ENCODE results near the gene TBC1D5. TPM values are rescaled to one million over a fixed set of nuclear protein-coding genes. Genes with fewer than 3 reads are reported as not detected.
"Not testable (repeated sequence)": the region's sequence is repeated elsewhere in the genome, so short reads cannot be mapped to it uniquely, and the experiment has no call there.

Gene TBC1D5
- total RNA-seq, 2 experiments from 2014 or later = 40.9 to 41.0 TPM

GRCh38 chr3:17392516-17392915 is 349.9 kb downstream of the TBC1D5 start:
- POLR2A ChIA-PET = not testable (repeated sequence)

GRCh38 chr3:17390785-17391184 is 351.6 kb downstream of the TBC1D5 start:
- CTCF ChIA-PET = no interaction called here
- POLR2A ChIA-PET = no interaction called here

More at GRCh38 chr3:17392516-17392915, 349.9 kb downstream of the TBC1D5 start:
- CTCF ChIA-PET = not testable (repeated sequence)

- POLR2A ChIA-PET = no interaction called here
- CTCF ChIA-PET = no interaction called here
These were observed 355.3 kb downstream of the TBC1D5 start for GRCh38 chr3:17387108-17387507.

GRCh38 chr3:17386432-17386831 is 356.0 kb downstream of the TBC1D5 start:
- ChIA-PET CTCF (no interaction called here), POLR2A (no interaction called here)

DNA sequence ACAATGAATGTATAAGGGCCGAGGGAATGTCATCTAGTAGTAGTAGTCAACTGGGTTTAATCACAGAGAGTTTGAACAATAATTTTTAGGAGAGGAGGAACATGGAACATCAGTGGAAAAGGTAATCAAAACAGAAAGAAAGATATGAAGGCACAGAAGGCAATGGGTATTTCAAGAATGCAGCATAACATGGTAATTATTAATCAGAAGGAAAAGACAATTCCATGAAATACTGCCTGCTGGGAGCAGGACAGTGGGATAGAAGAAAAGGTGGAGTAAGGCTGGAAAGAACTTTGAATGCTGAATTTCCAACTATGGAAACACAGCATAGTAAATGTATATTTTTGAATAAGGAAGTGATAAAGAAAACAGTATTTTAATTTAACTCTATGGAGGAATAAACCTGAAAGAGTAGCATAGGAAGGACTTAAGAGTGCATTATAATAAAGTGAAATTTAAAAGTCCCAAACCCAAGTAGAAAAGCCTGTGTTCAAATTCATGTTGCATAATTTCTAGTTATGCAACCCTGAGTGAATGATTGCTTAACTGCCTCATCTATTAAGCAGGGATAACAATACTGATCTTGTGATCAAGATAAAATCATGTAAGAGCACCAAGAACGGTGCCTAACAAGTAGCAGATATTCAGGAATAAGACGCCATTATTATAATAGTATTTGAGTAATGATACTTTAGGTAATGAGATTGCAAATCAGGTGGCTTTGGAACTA is 357.7 kb downstream of the TBC1D5 start:
- ChIA-PET POLR2A (no interaction called here), CTCF (no interaction called here)

DNA sequence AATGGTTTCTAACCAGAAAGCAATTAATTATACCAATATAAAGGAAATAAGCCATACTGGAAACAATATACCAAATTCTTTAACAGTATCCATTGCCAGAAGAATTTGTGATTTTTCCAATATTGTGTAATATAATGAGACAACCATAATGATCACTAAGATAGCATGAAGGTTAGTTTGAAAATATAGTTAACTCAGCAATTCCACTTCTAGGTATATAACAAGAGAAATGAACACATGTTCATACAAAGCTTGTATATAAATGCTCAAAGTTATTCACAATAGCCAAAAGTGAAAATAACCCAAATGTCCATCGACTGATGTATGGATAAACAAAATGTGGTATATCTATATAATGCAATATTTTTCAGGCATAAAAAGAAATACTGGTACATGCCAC is 369.1 kb downstream of the TBC1D5 start:
- ChIA-PET POLR2A (no interaction called here), CTCF (no interaction called here)

DNA sequence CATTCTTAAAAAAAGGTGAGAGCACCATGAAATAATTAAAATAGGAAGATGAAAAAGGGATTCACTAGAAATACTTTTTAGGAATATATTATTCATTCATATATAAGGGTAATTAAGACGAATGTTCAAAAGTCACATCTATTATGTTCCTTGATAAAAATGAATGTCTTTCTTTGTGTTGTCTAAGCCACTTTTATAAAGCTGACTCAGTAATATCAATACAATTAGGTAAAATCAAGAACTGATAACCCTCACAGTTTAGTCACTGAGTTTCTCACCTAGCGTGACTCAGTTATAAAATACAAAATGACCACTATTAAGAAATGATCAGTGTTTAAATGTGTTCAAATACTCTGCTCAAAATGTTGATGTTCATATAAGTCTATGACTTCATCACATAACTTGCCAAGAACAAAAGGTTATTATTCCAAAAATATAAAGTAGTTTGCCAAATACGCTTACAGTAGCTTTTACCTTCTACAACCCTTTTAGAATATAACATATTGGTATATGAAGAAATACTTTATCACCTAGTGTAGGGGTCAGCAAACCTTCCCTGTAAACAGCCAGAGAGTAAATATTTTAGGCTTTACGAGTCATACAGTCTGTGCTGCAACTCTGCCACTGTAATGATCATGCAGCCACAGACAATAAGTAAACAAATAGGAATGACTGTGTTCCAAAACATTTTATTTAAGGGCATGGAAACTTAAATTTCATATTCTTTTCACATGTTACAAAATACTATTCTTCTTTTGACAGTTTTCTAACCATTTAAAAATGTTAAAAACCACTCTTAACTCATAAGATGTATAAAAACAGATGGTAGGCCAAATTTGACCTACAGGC is 369.8 kb downstream of the TBC1D5 start:
- ChIA-PET CTCF (no interaction called here), POLR2A (no interaction called here)

GRCh38 chr3:17369973-17370372 is 372.5 kb downstream of the TBC1D5 start:
- POLR2A ChIA-PET = no interaction called here
- CTCF ChIA-PET = no interaction called here

- CTCF ChIA-PET = no interaction called here
- POLR2A ChIA-PET = no interaction called here
These were observed 375.3 kb downstream of the TBC1D5 start for GRCh38 chr3:17367171-17367570.

GRCh38 chr3:17360991-17361390 is 381.4 kb downstream of the TBC1D5 start:
- ChIA-PET POLR2A (no interaction called here), CTCF (no interaction called here)

- POLR2A ChIA-PET = no interaction called here
- CTCF ChIA-PET = no interaction called here
These were observed 382.5 kb downstream of the TBC1D5 start for GRCh38 chr3:17359911-17360310.

DNA sequence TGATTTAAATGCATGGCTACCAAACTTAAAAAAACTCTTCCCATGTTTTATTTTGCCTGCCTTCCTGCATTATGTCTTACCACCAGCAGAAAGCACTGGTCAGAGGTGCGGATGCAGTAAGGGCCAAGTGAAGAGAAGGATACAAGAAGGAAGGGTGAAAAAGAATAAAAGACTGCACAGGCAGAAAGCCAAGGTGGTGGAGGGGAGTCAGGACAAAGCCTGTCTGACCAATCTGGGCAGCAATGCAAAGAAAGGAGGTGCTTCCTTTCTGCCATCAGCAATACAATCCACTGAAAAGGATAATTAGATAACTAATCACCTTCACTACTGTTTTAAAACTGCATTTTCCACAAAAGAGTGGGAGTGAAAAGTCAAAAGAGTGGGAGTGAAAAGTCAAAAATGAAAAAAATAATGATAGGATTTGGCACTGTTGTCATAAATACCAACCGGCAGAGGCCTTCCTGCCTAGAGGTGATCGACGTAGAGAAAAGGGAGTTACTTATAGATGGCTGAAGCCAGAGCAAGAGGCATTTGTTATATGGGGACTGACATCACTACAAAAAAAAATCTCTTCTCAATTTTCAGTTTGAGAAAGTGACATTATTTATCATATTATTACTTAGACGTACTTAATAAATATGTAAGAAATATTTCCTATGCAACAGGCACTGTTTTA is 385.3 kb downstream of the TBC1D5 start:
- CTCF ChIA-PET = no interaction called here
- POLR2A ChIA-PET = no interaction called here

DNA sequence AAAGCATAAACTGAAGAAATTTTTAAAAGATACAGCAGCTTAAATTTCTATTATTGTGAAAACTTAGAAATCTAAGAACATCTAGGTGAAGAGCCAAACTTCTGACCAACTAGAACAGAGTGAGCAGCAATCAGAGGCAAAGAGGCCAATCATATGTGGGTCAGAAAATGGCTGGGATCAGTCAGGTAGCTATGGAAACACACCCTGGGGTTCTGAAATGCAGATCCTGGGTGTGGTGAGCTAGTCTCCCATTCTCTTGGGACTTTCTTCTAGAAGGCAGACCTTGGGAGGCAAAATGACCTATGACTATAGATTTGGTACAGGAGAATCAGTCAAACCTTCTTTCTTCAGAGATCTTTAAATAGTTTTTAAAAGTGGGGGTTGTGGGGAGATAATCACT is 385.8 kb downstream of the TBC1D5 start:
- CTCF ChIA-PET = no interaction called here
- POLR2A ChIA-PET = no interaction called here

GRCh38 chr3:17355591-17355990 is 386.8 kb downstream of the TBC1D5 start:
- POLR2A ChIA-PET = no interaction called here
- CTCF ChIA-PET = no interaction called here

GRCh38 chr3:17354341-17354740 is 388.1 kb downstream of the TBC1D5 start:
- ChIA-PET CTCF (no interaction called here), POLR2A (no interaction called here)

- POLR2A ChIA-PET = no interaction called here
- CTCF ChIA-PET = no interaction called here
These were observed 389.8 kb downstream of the TBC1D5 start for GRCh38 chr3:17352620-17353019.

- CTCF ChIA-PET, POLR2A ChIA-PET: not testable (repeated sequence)
These were observed 391.2 kb downstream of the TBC1D5 start for GRCh38 chr3:17351193-17351592.

DNA sequence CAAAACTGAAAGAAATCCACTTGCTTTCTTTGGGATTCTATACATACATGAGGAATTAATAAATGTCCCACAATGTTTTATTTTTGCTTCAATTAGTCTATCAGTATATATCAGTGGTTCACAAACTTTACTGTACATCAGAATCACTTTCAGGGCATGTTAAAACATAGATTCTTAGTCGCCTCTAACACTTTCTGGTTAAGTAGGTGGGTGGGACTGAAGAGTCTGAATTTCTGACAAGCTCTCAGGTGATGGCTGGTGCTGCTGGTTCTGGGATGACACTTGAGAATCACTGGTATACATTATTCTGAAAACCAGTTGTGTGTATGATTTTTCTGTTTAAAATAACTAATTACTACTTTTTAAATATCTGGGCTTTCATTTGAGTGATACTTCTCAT is 393.3 kb downstream of the TBC1D5 start:
- ChIA-PET CTCF (no interaction called here), POLR2A (no interaction called here)

DNA sequence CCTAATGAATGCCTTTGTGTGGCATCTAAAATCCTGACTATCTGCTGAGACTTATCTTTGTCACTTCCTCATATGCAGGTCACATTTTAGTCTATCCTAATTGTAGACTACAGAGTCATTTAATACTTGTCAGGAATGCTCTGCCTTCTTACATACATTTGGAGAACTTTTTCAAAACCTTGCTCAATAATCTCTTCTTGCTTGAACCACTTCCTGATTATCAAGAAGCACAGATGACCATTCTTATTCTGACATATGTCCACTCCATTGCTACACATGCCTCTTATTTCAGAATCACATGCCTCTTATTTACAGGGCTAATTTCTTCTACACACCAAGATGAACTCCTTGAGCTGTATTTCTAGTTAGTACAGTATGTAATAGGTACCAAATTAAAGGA is 400.3 kb downstream of the TBC1D5 start:
- CTCF ChIA-PET = no interaction called here
- POLR2A ChIA-PET = no interaction called here

GRCh38 chr3:17340693-17341092 is 401.7 kb downstream of the TBC1D5 start:
- CTCF ChIA-PET = interaction anchor here (1.1 kb wide), 1 partner anchor 9 kb away, joined by 3 read pairs; no protein-coding TSS in a partner anchor
- POLR2A ChIA-PET = no interaction called here

- POLR2A ChIA-PET = no interaction called here
- CTCF ChIA-PET = interaction anchor here (1.1 kb wide), 1 partner anchor 8 kb away, joined by 3 read pairs; no protein-coding TSS in a partner anchor
These were observed 402.2 kb downstream of the TBC1D5 start for GRCh38 chr3:17340261-17340660.

Data from activated CD8-positive, alpha-beta memory T cell treated with anti-CD3 and anti-CD28 coated beads for 36 hours (primary cell).